ENCODE results near the gene ILKAP. TPM values are rescaled to one million over a fixed set of nuclear protein-coding genes. Genes with fewer than 3 reads are reported as not detected.

ILKAP gene
- total and polyA plus RNA-seq, 8 donors, result 20.4 to 59.4 (median 37.8) TPM

DNA sequence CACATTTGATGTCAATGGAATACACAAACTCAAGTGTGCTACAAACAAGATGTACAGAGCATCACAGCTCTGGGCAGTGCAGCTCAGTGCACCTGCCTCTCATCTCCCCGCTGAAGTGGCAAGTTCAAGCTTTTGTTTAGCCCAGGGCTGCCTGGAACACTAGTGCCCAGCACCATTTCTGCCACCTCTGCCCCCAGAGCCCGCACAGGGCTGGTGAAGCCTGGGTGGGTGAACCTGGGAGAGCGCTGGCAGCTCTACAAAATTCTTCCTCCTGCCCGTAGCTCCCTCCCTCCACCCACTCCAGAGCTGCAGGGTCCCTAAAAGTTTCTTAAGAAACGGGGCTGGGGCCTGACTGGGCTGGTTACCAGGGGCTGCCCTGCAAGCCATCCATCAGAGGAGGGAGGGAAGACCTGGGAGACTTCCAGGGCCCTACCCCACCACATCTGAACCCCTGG is 34.8 kb upstream of the ILKAP start:
- intact Hi-C loops (cut with DNase I; ENCODE audit: low total_unique reads), result no loop called here

DNA sequence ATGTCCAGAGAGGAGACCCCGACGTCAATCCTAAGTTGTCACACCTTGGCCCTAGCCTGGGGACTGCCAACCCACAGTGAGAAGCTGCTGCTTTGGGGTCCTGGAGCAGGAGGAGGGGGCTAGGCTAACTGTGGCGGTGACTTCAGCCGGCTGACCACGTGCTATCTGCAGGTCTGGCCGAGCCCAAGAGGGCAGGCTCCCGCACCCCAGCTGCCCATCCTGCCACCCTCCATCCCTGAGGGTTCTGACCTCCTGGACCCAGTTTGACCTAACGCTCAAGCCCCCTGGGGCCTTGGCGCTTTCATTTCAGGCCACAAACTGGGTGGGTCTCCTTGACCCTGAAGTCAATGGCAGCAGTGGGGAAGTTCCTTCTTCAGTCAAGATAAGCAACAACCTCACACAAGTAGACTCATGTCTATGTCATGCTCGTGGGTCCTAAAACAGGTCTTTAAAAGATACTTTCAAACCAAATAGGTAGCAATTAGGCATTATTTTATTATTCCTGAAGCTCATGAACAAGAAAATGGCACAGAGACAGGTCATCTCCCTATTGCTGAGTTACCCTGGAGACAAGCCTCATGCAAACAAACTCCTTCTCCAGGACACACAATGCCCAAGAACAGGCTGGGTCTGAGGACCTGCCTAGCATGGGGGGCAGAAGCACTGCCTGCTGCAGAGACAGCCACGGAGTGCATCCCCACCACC is 34.1 kb upstream of the ILKAP start:
- no peaks in the 10 kb centered on the region for H3K9me3 ChIP-seq
- no peak for TF ChIP-seq POLR2AphosphoS5 (IDR thresholded peaks at IDR 0.05)
- H3K4me3 ChIP-seq, result no peak overlapping the region
- H3K27me3 ChIP-seq, result peaks cover 0 to 35% (median 16%) of the 10 kb centered on the region in 3 donors
- peaks cover 21 to 41% (median 31%) of the 10 kb centered on the region in 4 donors for H3K4me1 ChIP-seq
- 77 to 93% (median 84%) methylated on average over 7 to 11 of the region's 11 CpGs for WGBS, 5 donors
- no peak for DNase-seq
- H3K27ac ChIP-seq, result no peak overlapping the region
- H3K36me3 ChIP-seq, result no peaks in the 10 kb centered on the region
- intact Hi-C loops (cut with DNase I; ENCODE audit: low total_unique reads), result no loop called here

More for the DNA sequence above, 34.8 kb upstream of the ILKAP start:
- Histone ChIP-seq H3K4me3 (no peak overlapping the region), H3K4me1 (peaks cover 28 to 46% (median 38%) of the 10 kb centered on the region in 4 donors), H3K27me3 (peaks cover 0 to 35% (median 16%) of the 10 kb centered on the region in 3 donors), H3K9me3 (no peaks in the 10 kb centered on the region), H3K27ac (no peak overlapping the region), H3K36me3 (peaks cover 0 to 2% (median under 1%) of the 10 kb centered on the region in 4 donors)
- WGBS, 5 donors, result 74 to 89% (median 87%) methylated on average over 4 to 5 of the region's 5 CpGs
- no peak for DNase-seq
- TF ChIP-seq POLR2AphosphoS5 (IDR thresholded peaks at IDR 0.05), result no peak
- no peak for TF ChIP-seq EP300 (IDR thresholded peaks at IDR 0.05)
- TF ChIP-seq POLR2A (IDR thresholded peaks at IDR 0.05), result no peak
- TF ChIP-seq, protein P1, sequence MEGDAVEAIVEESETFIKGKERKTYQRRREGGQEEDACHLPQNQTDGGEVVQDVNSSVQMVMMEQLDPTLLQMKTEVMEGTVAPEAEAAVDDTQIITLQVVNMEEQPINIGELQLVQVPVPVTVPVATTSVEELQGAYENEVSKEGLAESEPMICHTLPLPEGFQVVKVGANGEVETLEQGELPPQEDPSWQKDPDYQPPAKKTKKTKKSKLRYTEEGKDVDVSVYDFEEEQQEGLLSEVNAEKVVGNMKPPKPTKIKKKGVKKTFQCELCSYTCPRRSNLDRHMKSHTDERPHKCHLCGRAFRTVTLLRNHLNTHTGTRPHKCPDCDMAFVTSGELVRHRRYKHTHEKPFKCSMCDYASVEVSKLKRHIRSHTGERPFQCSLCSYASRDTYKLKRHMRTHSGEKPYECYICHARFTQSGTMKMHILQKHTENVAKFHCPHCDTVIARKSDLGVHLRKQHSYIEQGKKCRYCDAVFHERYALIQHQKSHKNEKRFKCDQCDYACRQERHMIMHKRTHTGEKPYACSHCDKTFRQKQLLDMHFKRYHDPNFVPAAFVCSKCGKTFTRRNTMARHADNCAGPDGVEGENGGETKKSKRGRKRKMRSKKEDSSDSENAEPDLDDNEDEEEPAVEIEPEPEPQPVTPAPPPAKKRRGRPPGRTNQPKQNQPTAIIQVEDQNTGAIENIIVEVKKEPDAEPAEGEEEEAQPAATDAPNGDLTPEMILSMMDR (IDR thresholded peaks at IDR 0.05), result no peak

DNA sequence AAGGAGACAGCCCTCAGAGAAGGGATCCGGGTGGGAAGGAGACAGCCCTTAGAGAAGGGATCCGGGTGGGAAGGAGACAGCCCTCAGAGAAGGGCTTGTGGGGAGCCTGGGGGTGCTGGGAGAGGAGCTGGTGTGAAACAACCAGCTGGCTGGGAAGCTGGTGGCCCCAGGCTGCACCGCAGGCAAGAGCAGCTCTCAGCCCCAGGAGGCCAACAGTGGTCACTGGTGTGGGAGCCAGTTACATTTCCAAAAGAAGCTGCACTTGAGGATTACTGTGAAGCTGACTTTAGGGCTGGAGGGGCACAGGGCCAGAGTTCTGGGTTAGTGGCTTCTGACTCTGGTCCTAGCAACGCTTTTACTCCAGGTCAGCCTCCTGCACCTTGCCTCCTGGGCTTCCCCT is 33.1 kb upstream of the ILKAP start:
- H3K36me3 ChIP-seq, result no peaks in the 10 kb centered on the region
- intact Hi-C loops (cut with DNase I; ENCODE audit: low total_unique reads), result no loop called here
- WGBS, 5 donors, result 78 to 95% (median 92%) methylated on average over 4 of the region's 4 CpGs
- no peak overlapping the region for H3K27ac ChIP-seq
- no peak for DNase-seq
- no peaks in the 10 kb centered on the region for H3K9me3 ChIP-seq
- TF ChIP-seq POLR2AphosphoS5 (IDR thresholded peaks at IDR 0.05), result no peak
- TF ChIP-seq EP300 (IDR thresholded peaks at IDR 0.05), result no peak
- no peak for TF ChIP-seq POLR2A (IDR thresholded peaks at IDR 0.05)
- TF ChIP-seq, protein P1 (IDR thresholded peaks at IDR 0.05), result no peak
- peaks cover 0 to 34% (median 16%) of the 10 kb centered on the region in 3 donors for H3K27me3 ChIP-seq
- H3K4me3 ChIP-seq, result no peak overlapping the region
- peaks cover 20 to 37% (median 32%) of the 10 kb centered on the region in 4 donors for H3K4me1 ChIP-seq

DNA sequence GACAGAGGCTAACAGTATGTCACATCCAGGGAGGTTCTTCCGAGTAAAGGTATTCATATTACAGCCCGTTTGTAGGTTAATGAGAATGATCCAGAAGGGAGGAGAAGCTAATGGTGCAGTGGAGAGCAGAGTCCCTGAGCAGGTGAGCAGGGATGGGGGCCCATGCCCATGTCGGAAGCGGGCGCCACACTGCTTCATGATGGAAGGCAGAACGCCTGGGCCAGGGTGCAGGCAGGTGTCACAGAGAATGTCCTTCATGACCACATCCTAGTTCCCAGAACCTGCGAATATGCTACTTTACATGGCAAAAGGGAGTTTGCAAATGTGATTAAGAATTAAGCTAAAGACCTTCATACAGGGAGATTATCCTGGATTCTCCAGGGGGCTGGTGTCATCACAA is 32.4 kb upstream of the ILKAP start:
- intact Hi-C loops (cut with DNase I; ENCODE audit: low total_unique reads), result no loop called here
- Histone ChIP-seq H3K27me3 (peaks cover 0 to 27% (median 14%) of the 10 kb centered on the region in 3 donors), H3K9me3 (no peaks in the 10 kb centered on the region), H3K36me3 (no peaks in the 10 kb centered on the region), H3K4me3 (no peak overlapping the region), H3K27ac (no peak overlapping the region), H3K4me1 (peaks cover 17 to 35% (median 33%) of the 10 kb centered on the region in 4 donors)
- 84 to 91% (median 88%) methylated on average over 6 to 7 of the region's 7 CpGs for WGBS, 5 donors
- no peak for DNase-seq
- TF ChIP-seq, protein P1 (IDR thresholded peaks at IDR 0.05), result no peak
- TF ChIP-seq EP300 (IDR thresholded peaks at IDR 0.05), result no peak
- TF ChIP-seq POLR2A (IDR thresholded peaks at IDR 0.05), result no peak
- no peak for TF ChIP-seq POLR2AphosphoS5 (IDR thresholded peaks at IDR 0.05)

DNA sequence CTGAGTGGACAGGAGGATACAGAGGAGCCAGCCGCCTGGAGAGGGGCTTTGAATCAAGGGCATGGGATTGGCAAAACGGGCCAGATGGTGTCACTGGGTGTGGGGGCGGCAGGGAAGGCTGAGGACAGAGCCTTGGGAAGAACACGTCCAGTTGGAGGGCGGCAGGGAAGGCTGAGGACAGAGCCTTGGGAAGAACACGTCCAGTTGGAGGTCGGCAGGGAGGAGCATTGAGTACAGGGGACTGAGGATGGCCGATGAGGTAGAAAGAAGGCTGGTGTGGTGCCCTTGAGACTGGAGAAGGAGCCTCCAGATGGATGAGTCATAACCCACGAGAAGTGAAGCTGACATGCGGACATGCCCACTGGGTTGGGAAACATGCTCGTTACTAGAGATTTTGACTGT is 31.8 kb upstream of the ILKAP start:
- no peaks in the 10 kb centered on the region for H3K9me3 ChIP-seq
- WGBS, 5 donors, result 66 to 80% (median 77%) methylated on average over 11 of the region's 11 CpGs
- no peak overlapping the region for H3K27ac ChIP-seq
- peaks cover 0 to 22% (median 8%) of the 10 kb centered on the region in 3 donors for H3K27me3 ChIP-seq
- TF ChIP-seq POLR2A (IDR thresholded peaks at IDR 0.05) (no peak), EP300 (IDR thresholded peaks at IDR 0.05) (no peak), POLR2AphosphoS5 (IDR thresholded peaks at IDR 0.05) (no peak)
- TF ChIP-seq, protein P1 (IDR thresholded peaks at IDR 0.05), result no peak
- no peaks in the 10 kb centered on the region for H3K36me3 ChIP-seq
- no peak overlapping the region for H3K4me3 ChIP-seq
- H3K4me1 ChIP-seq, result peaks cover 12 to 32% (median 31%) of the 10 kb centered on the region in 4 donors
- no peak for DNase-seq
- intact Hi-C loops (cut with DNase I; ENCODE audit: low total_unique reads), result no loop called here

Measured in stomach (tissue), 9 donors.